ENCODE measurements around the gene LIG3. TPM values are rescaled to one million over a fixed set of nuclear protein-coding genes. Genes with fewer than 3 reads are reported as not detected.

LIG3 gene
- total and polyA plus RNA-seq, 12 donors: 6.2 to 38.4 (median 26.6) TPM

DNA sequence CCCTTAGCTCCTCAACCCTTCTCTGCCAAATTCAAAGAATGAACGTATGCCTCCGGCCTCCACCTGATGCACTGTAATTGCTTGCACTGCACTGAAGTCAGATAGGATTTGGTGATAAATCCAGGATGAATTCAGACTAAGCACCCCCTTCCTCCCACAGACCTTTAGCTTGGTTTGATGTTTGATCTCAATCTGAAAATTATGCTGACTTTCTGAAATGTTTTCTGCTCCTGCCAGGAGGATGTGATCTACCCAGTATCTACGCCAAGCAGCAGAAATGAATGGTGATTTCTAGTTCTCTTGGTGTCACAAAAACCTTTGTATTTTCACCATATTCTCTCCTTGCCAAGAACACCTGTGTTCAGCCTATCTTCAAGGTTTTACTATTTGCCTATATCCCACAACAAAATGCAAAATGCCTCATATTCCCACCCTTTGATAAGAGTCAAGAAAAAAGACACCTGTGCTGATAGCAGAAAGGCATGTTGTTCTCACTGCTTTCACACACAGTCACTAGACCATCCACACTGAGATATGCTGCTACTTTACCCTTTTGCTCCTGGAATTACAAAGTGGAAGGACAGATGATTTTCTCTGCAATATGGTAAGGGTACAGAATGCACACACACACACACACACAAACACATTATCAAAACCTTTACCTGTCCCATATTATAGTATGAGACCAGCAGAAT is 68.5 kb downstream of the LIG3 start:
- Histone ChIP-seq H3K27me3 (no peaks in the 10 kb centered on the region), H3K36me3 (replicated peaks in 1 of 2) (no peaks in the 10 kb centered on the region), H3K9me3 (replicated peaks in 1 of 3) (no peaks in the 10 kb centered on the region), H3K4me3 (no peak overlapping the region), H3K27ac (no peak overlapping the region), H3K4me1 (replicated peaks in 1 of 2) (peaks cover 4 to 30% of the 10 kb centered on the region in 2 donors)
- intact Hi-C loops (cut with DNase I): no loop called here
- no peak for DNase-seq
- TF ChIP-seq POLR2A (IDR thresholded peaks at IDR 0.05): no peak
- 86 to 98% (median 93%) methylated on average over 3 of the region's 3 CpGs for WGBS, 4 donors

DNA sequence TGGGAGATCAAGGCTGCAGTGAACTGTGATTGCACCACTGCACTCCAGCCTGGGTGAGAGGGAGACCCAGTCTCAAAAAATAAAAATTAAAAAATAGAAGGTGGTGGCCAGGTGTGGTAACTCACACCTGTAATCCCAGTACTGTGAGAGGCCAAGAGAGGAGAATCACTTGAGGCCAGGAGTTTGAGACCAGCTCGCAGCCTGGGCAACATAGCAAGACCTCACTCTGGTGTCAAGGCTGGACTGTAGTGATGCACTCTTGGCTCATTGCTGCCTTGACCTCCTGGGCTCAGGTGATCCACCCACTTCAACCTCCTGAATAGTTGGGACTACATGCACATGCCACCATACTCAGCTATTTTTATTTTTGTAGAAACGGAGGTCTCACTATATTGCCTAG is 69.9 kb downstream of the LIG3 start:
- no peak for DNase-seq
- H3K36me3 ChIP-seq (replicated peaks in 1 of 2): no peaks in the 10 kb centered on the region
- no peaks in the 10 kb centered on the region for H3K9me3 ChIP-seq (replicated peaks in 1 of 3)
- intact Hi-C loops (cut with DNase I): no loop called here
- TF ChIP-seq POLR2A (IDR thresholded peaks at IDR 0.05): no peak
- TF ChIP-seq, protein P1, sequence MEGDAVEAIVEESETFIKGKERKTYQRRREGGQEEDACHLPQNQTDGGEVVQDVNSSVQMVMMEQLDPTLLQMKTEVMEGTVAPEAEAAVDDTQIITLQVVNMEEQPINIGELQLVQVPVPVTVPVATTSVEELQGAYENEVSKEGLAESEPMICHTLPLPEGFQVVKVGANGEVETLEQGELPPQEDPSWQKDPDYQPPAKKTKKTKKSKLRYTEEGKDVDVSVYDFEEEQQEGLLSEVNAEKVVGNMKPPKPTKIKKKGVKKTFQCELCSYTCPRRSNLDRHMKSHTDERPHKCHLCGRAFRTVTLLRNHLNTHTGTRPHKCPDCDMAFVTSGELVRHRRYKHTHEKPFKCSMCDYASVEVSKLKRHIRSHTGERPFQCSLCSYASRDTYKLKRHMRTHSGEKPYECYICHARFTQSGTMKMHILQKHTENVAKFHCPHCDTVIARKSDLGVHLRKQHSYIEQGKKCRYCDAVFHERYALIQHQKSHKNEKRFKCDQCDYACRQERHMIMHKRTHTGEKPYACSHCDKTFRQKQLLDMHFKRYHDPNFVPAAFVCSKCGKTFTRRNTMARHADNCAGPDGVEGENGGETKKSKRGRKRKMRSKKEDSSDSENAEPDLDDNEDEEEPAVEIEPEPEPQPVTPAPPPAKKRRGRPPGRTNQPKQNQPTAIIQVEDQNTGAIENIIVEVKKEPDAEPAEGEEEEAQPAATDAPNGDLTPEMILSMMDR (IDR thresholded peaks at IDR 0.05): no peak
- H3K27ac ChIP-seq: peak overlapping the region in 1 of 5 donors; percentile 62
- no peaks in the 10 kb centered on the region for H3K27me3 ChIP-seq
- peaks cover 4 to 30% of the 10 kb centered on the region in 2 donors for H3K4me1 ChIP-seq (replicated peaks in 1 of 2)
- WGBS, 4 donors: 94 to 100% (median 97%) methylated on average over 2 of the region's 2 CpGs
- no peak overlapping the region for H3K4me3 ChIP-seq

DNA sequence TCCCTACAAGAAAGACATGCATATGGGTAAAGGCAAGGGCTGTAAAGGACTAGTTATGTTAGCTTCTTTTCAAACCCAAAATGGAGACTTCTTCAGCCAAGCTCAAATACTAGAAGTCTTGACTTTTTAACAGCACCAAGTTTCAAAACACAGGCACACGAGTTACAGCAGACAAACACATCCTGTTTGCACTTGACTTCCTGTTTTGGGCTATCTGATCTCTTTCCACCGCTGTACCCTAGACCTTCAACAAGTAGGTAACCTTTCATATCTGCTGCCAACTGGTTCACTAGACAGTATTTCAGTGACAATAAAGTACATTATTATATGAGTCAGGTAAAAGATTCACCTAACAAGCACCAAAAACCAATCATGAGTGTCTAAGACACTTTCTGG is 70.9 kb downstream of the LIG3 start:
- DNase-seq: peak in 1 of 7 donors; percentile 7
- Histone ChIP-seq H3K4me1 (replicated peaks in 1 of 2) (peaks cover 4 to 30% of the 10 kb centered on the region in 2 donors), H3K36me3 (replicated peaks in 1 of 2) (no peaks in the 10 kb centered on the region), H3K9me3 (replicated peaks in 1 of 3) (no peaks in the 10 kb centered on the region), H3K27me3 (no peaks in the 10 kb centered on the region), H3K4me3 (no peak overlapping the region), H3K27ac (peak overlapping the region in 3 of 5 donors; percentile 16 to 83 (median 62))
- TF ChIP-seq, protein P1 (IDR thresholded peaks at IDR 0.05): no peak
- no peak for TF ChIP-seq POLR2A (IDR thresholded peaks at IDR 0.05)
- intact Hi-C loops (cut with DNase I): no loop called here
- WGBS, 4 donors: 4 to 13% (median 8%) methylated on average over 2 of the region's 2 CpGs

DNA sequence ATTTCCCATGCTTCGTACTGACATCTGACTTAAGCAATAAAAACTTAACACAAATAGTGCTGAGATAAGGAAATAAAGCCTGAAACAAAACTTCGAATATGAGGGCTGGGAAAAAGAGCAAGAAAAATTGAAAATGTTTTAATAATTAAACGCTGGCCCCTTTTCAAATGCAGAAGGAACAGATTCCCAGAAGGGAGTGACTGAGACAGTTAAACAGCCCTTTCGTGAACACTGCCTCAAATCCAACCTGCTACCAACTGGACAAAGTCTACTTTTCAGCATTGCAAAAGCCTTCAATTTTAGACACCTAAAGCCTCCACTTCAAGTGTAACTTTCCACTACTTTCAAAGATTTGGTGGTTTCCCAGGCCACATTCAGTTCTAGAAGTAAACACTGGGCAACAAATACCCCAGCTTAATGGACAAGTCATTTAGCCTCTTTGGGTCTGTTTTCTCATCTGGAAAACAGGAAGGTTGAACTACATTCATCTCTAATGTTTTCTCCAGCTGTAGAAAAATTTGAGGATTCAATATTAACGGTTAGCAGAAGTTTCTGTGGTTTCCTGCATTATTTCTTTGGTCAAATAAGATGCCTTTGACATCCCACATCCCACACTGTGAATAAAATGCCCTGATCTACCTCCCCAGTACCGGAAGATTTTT is 71.4 kb downstream of the LIG3 start:
- WGBS, 4 donors: 48 to 57% (median 56%) methylated on average over 6 of the region's 6 CpGs
- no peak overlapping the region for H3K4me3 ChIP-seq
- H3K4me1 ChIP-seq (replicated peaks in 1 of 2): peaks cover 4 to 25% of the 10 kb centered on the region in 2 donors
- intact Hi-C loops (cut with DNase I): no loop called here
- TF ChIP-seq, protein P1 (IDR thresholded peaks at IDR 0.05): no peak
- no peak for TF ChIP-seq POLR2A (IDR thresholded peaks at IDR 0.05)
- DNase-seq: no peak
- no peaks in the 10 kb centered on the region for H3K9me3 ChIP-seq (replicated peaks in 1 of 3)
- no peaks in the 10 kb centered on the region for H3K27me3 ChIP-seq
- peak overlapping the region in 3 of 5 donors; percentile 4 to 83 (median 62) for H3K27ac ChIP-seq
- H3K36me3 ChIP-seq (replicated peaks in 1 of 2): no peaks in the 10 kb centered on the region

Measured in adrenal gland (tissue), 12 donors.